CD8-positive, alpha-beta memory T cell (primary cell): ENCODE data around the gene DNAJB2. TPM values are rescaled to one million over a fixed set of nuclear protein-coding genes. Genes with fewer than 3 reads are reported as not detected.
A peak's percentile ranks its signal among the peaks of the same experiment; 100 is the strongest.
"Not testable (repeated sequence)": the region's sequence is repeated elsewhere in the genome, so short reads cannot be mapped to it uniquely, and the experiment has no call there.

Source experiments
- CTCF ChIA-PET: fragments of 350-600 bp; sonication (Branson Sonifier 250); formaldehyde crosslinking; loops from one replicate; lab custom pipeline; 2021; ENCODE audit warnings: antibody characterized with exemption; lab: Charles Lee
- POLR2A ChIA-PET: fragments of 350-600 bp; sonication (Branson Sonifier 250); formaldehyde crosslinking; loops from one replicate; lab custom pipeline; 2021; ENCODE audit warnings: antibody characterized with exemption; lab: Charles Lee
- DNase-seq, 5 donors: peaks; one replicate each; pipeline versions ENCODE4 v3.0.0 to v3.0.0-alpha.2; 2020 to 2022; ENCODE audit warnings: mixed read lengths in 1 of 5
- H3K27ac ChIP-seq: one replicate; pipeline ENCODE4 v1.7.0; 2013; ENCODE audit warnings: low read depth, mild to moderate bottlenecking, low read length, moderate library complexity
- H3K27me3 ChIP-seq: 2 replicates; pipeline ENCODE4 v1.7.0; 2013; ENCODE audit warnings: low read length, mild to moderate bottlenecking; ENCODE audit not compliant: insufficient read depth, poor library complexity, severe bottlenecking
- H3K36me3 ChIP-seq: 2 replicates; pipeline ENCODE4 v1.7.0; 2013; ENCODE audit warnings: mild to moderate bottlenecking, low read length, moderate library complexity; ENCODE audit not compliant: insufficient read depth
- H3K4me1 ChIP-seq: 2 replicates; pipeline ENCODE4 v1.7.0; 2013; ENCODE audit warnings: mild to moderate bottlenecking, low read length, moderate library complexity; ENCODE audit not compliant: insufficient read depth
- H3K4me3 ChIP-seq: 2 replicates; pipeline ENCODE4 v1.7.0; 2013; ENCODE audit warnings: mild to moderate bottlenecking, low read length
- H3K9me3 ChIP-seq: 2 replicates; pipeline ENCODE4 v1.7.0; 2013; ENCODE audit warnings: mild to moderate bottlenecking, low read length
- H3K27ac Mint-ChIP-seq, 8 donors: one replicate each; pipeline ENCODE4 v1.8.0; 2020 to 2021; ENCODE audit warnings: mixed read lengths in 8 of 8, mild to moderate bottlenecking in 6 of 8, inconsistent platforms in 3 of 8, moderate library complexity in 3 of 8
- H3K27me3 Mint-ChIP-seq, 2 donors: one replicate each; pipeline ENCODE4 v1.8.0; 2020 to 2021; ENCODE audit warnings: mixed read lengths in 2 of 2, mild to moderate bottlenecking in 1 of 2, moderate library complexity in 1 of 2
- H3K36me3 Mint-ChIP-seq, 3 donors: one replicate each; pipeline ENCODE4 v1.8.0; 2020 to 2021; ENCODE audit warnings: mixed read lengths in 3 of 3, inconsistent platforms in 1 of 3, mild to moderate bottlenecking in 1 of 3
- H3K4me1 Mint-ChIP-seq, 3 donors: one replicate each; pipeline ENCODE4 v1.8.0; 2020 to 2021; ENCODE audit warnings: mixed read lengths in 3 of 3, inconsistent platforms in 1 of 3, mild to moderate bottlenecking in 1 of 3
- H3K4me3 Mint-ChIP-seq, 7 donors: one replicate each; pipeline ENCODE4 v1.8.0; 2020 to 2021; ENCODE audit warnings: mixed read lengths in 7 of 7, mild to moderate bottlenecking in 6 of 7, moderate library complexity in 4 of 7, inconsistent platforms in 2 of 7
- H3K9me3 Mint-ChIP-seq, 5 donors: one replicate each; pipeline ENCODE4 v1.8.0; 2020 to 2022; ENCODE audit warnings: mixed read lengths in 5 of 5, mild to moderate bottlenecking in 3 of 5, moderate library complexity in 2 of 5, inconsistent platforms in 1 of 5
- polyA plus RNA-seq: library from polyadenylated mRNA; unstranded; fragments of 300-500 nt; fragmentation: Illumina TruSeq; gene quantifications from one replicate; pipeline ENCODE4 v1.2.3, GENCODE V29; 2021
- total RNA-seq, 2 experiments: library from RNA; stranded (reverse); gene quantifications; one replicate each; pipeline ENCODE4 v1.2.3, GENCODE V29; 2021

Gene DNAJB2
- total and polyA plus RNA-seq, 3 experiments from 2014 or later, result 5.9 to 56.4 (median 48.5) TPM

- Mint-ChIP-seq H3K27me3 (peaks cover 43 to 73% of the 10 kb centered on the region in 2 donors), H3K4me3 (no peak overlapping the region), H3K36me3 (peaks cover 0 to 1% (median 0%) of the 10 kb centered on the region in 3 donors), H3K9me3 (peaks cover 0 to 2% (median 0%) of the 10 kb centered on the region in 5 donors), H3K4me1 (no peaks in the 10 kb centered on the region), H3K27ac (no peak overlapping the region)
- Histone ChIP-seq H3K27me3 (peaks cover 23% of the 10 kb centered on the region), H3K36me3 (no peaks in the 10 kb centered on the region), H3K4me3 (no peak overlapping the region), H3K9me3 (no peaks in the 10 kb centered on the region), H3K4me1 (no peaks in the 10 kb centered on the region), H3K27ac (no peak overlapping the region)
- POLR2A ChIA-PET, result no interaction called here
- CTCF ChIA-PET, result interaction anchor here (1.3 to 2.1 kb wide), 3 partner anchors 9 to 246 kb away, joined by 4 to 11 read pairs (median 6); no protein-coding TSS in a partner anchor
- no peak for DNase-seq
Measured at GRCh38 chr2:219304223-219304622, 25.1 kb downstream of the DNAJB2 start.

GRCh38 chr2:219306047-219306446, 26.9 kb downstream of the DNAJB2 start:
- POLR2A ChIA-PET, result no interaction called here
- peaks cover 49 to 81% of the 10 kb centered on the region in 2 donors for H3K27me3 Mint-ChIP-seq
- no peak overlapping the region for H3K27ac Mint-ChIP-seq
- CTCF ChIA-PET, result interaction anchor here (2.1 kb wide), 1 partner anchor 11 kb away, joined by 11 read pairs; no protein-coding TSS in a partner anchor
- no peak overlapping the region for H3K4me3 Mint-ChIP-seq
- no peaks in the 10 kb centered on the region for H3K36me3 ChIP-seq
- peaks cover 0 to 1% (median 0%) of the 10 kb centered on the region in 3 donors for H3K36me3 Mint-ChIP-seq
- H3K4me3 ChIP-seq, result no peak overlapping the region
- H3K27ac ChIP-seq, result no peak overlapping the region
- no peaks in the 10 kb centered on the region for H3K9me3 ChIP-seq
- no peak for DNase-seq
- peaks cover 0 to 5% (median 0%) of the 10 kb centered on the region in 3 donors for H3K4me1 Mint-ChIP-seq
- H3K27me3 ChIP-seq, result peaks cover 28% of the 10 kb centered on the region
- peaks cover 0 to 9% (median 0%) of the 10 kb centered on the region in 5 donors for H3K9me3 Mint-ChIP-seq
- no peaks in the 10 kb centered on the region for H3K4me1 ChIP-seq

GRCh38 chr2:219308142-219309101, 29.3 kb downstream of the DNAJB2 start:
- peaks cover 28% of the 10 kb centered on the region for H3K27me3 ChIP-seq
- peak; percentile 38 to 78 (median 58) for DNase-seq
- POLR2A ChIA-PET, result interaction anchor here (0.6 kb wide), 2 partner anchors 132 to 236 kb away, joined by 3 read pairs; partner anchors contain the start of gene CNPPD1
- no peaks in the 10 kb centered on the region for H3K4me1 ChIP-seq
- Mint-ChIP-seq H3K4me1 (peaks cover 0 to 5% (median 0%) of the 10 kb centered on the region in 3 donors), H3K27me3 (peaks cover 39 to 70% of the 10 kb centered on the region in 2 donors), H3K9me3 (peaks cover 0 to 9% (median 0%) of the 10 kb centered on the region in 5 donors), H3K36me3 (peaks cover 0 to 1% (median 0%) of the 10 kb centered on the region in 3 donors), H3K4me3 (peak overlapping the region in 1 of 7 donors; percentile 34), H3K27ac (peak overlapping the region in 1 of 8 donors; percentile 37)
- H3K9me3 ChIP-seq, result no peaks in the 10 kb centered on the region
- no peaks in the 10 kb centered on the region for H3K36me3 ChIP-seq
- H3K27ac ChIP-seq, result no peak overlapping the region
- CTCF ChIA-PET, result interaction anchor here (0.8 to 2.5 kb wide), 3 partner anchors 9 to 279 kb away, joined by 3 to 14 read pairs (median 7); no protein-coding TSS in a partner anchor
- H3K4me3 ChIP-seq, result no peak overlapping the region

GRCh38 chr2:219309278-219309677, 30.1 kb downstream of the DNAJB2 start, which contains the start of gene PTPRN:
PTPRN (minus strand) TSS chr2:219309401; CDS start chr2:219309332, 69 bp downstream.
- no peaks in the 10 kb centered on the region for H3K4me1 ChIP-seq
- CTCF ChIA-PET, result interaction anchor here (0.8 to 2.5 kb wide), 4 partner anchors 10 to 330 kb away, joined by 3 to 14 read pairs (median 5); no protein-coding TSS in a partner anchor
- DNase-seq, result no peak
- H3K36me3 Mint-ChIP-seq, result peaks cover 0 to 1% (median 0%) of the 10 kb centered on the region in 3 donors
- H3K4me3 ChIP-seq, result no peak within 1 kb of the TSS
- H3K36me3 ChIP-seq, result no peaks in the 10 kb centered on the region
- peak within 1 kb of the TSS in 1 of 8 donors; percentile 37 for H3K27ac Mint-ChIP-seq
- POLR2A ChIA-PET, result interaction anchor here (0.6 kb wide), 2 partner anchors 55 to 133 kb away, joined by 3 read pairs; partner anchors contain the start of gene CNPPD1
- H3K27me3 Mint-ChIP-seq, result peaks cover 38 to 69% of the 10 kb centered on the region in 2 donors
- H3K4me3 Mint-ChIP-seq, result peak within 1 kb of the TSS in 1 of 7 donors; percentile 34
- H3K27ac ChIP-seq, result no peak within 1 kb of the TSS
- no peaks in the 10 kb centered on the region for H3K9me3 ChIP-seq
- H3K27me3 ChIP-seq, result peaks cover 28% of the 10 kb centered on the region
- H3K9me3 Mint-ChIP-seq, result peaks cover 0 to 9% (median 0%) of the 10 kb centered on the region in 5 donors
- peaks cover 0 to 5% (median 0%) of the 10 kb centered on the region in 3 donors for H3K4me1 Mint-ChIP-seq

- peaks cover 16% of the 10 kb centered on the region for H3K27me3 ChIP-seq
- POLR2A ChIA-PET, H3K4me3 Mint-ChIP-seq, H3K9me3 ChIP-seq, H3K27ac Mint-ChIP-seq, H3K36me3 Mint-ChIP-seq, H3K4me3 ChIP-seq, H3K4me1 ChIP-seq, H3K27ac ChIP-seq, H3K36me3 ChIP-seq, DNase-seq, H3K9me3 Mint-ChIP-seq, H3K4me1 Mint-ChIP-seq: not testable (repeated sequence)
- CTCF ChIA-PET, result interaction anchor here (1.5 kb wide), 1 partner anchor 153 kb away, joined by 3 read pairs; no protein-coding TSS in a partner anchor
- H3K27me3 Mint-ChIP-seq, result peaks cover 26 to 43% of the 10 kb centered on the region in 2 donors
Measured at GRCh38 chr2:219312683-219313263, 33.6 kb downstream of the DNAJB2 start.

GRCh38 chr2:219314804-219315468, 35.8 kb downstream of the DNAJB2 start:
- no peaks in the 10 kb centered on the region for H3K36me3 Mint-ChIP-seq
- no peaks in the 10 kb centered on the region for H3K36me3 ChIP-seq
- peaks cover 3% of the 10 kb centered on the region for H3K27me3 ChIP-seq
- no peak overlapping the region for H3K4me3 ChIP-seq
- peaks cover 14 to 30% of the 10 kb centered on the region in 2 donors for H3K27me3 Mint-ChIP-seq
- H3K4me1 Mint-ChIP-seq, result no peaks in the 10 kb centered on the region
- ChIA-PET POLR2A (interaction anchor here (0.7 kb wide), 1 partner anchor 34 kb away, joined by 5 read pairs; no protein-coding TSS in a partner anchor), CTCF (interaction anchor here (0.7 to 1.5 kb wide), 4 partner anchors 21 to 1142 kb away, joined by 3 to 7 read pairs (median 3); no protein-coding TSS in a partner anchor)
- H3K9me3 ChIP-seq, result no peaks in the 10 kb centered on the region
- no peak overlapping the region for H3K27ac Mint-ChIP-seq
- H3K27ac ChIP-seq, result no peak overlapping the region
- DNase-seq, result no peak
- no peaks in the 10 kb centered on the region for H3K4me1 ChIP-seq
- H3K9me3 Mint-ChIP-seq, result peaks cover 0 to 3% (median 0%) of the 10 kb centered on the region in 5 donors
- H3K4me3 Mint-ChIP-seq, result no peak overlapping the region

GRCh38 chr2:219323434-219323833, 44.3 kb downstream of the DNAJB2 start:
- Mint-ChIP-seq H3K27me3 (peaks cover 17 to 49% of the 10 kb centered on the region in 2 donors), H3K36me3 (no peaks in the 10 kb centered on the region), H3K4me3 (no peak overlapping the region), H3K4me1 (peaks cover 3 to 14% (median 11%) of the 10 kb centered on the region in 3 donors), H3K9me3 (no peaks in the 10 kb centered on the region), H3K27ac (no peak overlapping the region)
- Histone ChIP-seq H3K27ac (no peak overlapping the region), H3K9me3 (no peaks in the 10 kb centered on the region), H3K36me3 (no peaks in the 10 kb centered on the region), H3K4me1 (peaks cover 10% of the 10 kb centered on the region), H3K27me3 (peaks cover 5% of the 10 kb centered on the region), H3K4me3 (no peak overlapping the region)
- CTCF ChIA-PET, result interaction anchor here (1.0 kb wide), 1 partner anchor 23 kb away, joined by 3 read pairs; no protein-coding TSS in a partner anchor
- no peak for DNase-seq
- POLR2A ChIA-PET, result no interaction called here
